ENCODE measurements around the gene LENG1.

LENG1 gene

GRCh38 chr19:54115109-54116063, 44.1 kb downstream of the LENG1 start, which contains the start of the genes PRPF31 and TFPT:
Gene PRPF31, plus strand, starts transcription at chr19:54115754. Its CDS starts 2,525 bp downstream, at chr19:54118279.
Gene TFPT, minus strand, starts transcription at chr19:54115657. Its CDS starts 388 bp downstream, at chr19:54115269.
- Histone ChIP-seq H2AFZ (peak within 1 kb of the TSS; percentile 76), H3K79me2 (peaks cover 10% of the 10 kb centered on the region), H3K36me3 (ENCODE audit: control insufficient read depth, insufficient read depth, low read length) (no peaks in the 10 kb centered on the region), H3K4me3 (ENCODE audit: low read depth, low read length) (peak within 1 kb of the TSS; percentile 95), H3K4me2 (ENCODE audit: low read length) (peak within 1 kb of the TSS; percentile 86), H3K27ac (peak within 1 kb of the TSS; percentile 86), H3K27me3 (ENCODE audit: control insufficient read depth, insufficient read depth, low read length) (no peaks in the 10 kb centered on the region), H3K9ac (peak within 1 kb of the TSS; percentile 49), H3K4me1 (peaks cover 6% of the 10 kb centered on the region), H3K9me3 (ENCODE audit: control insufficient read depth, low read length) (no peaks in the 10 kb centered on the region)
- TF ChIP-seq CTCF (IDR thresholded peaks at IDR 0.05) = no peak

GRCh38 chr19:54114340-54115108, 45.0 kb downstream of the LENG1 start:
- H3K36me3 ChIP-seq (ENCODE audit: control insufficient read depth, insufficient read depth, low read length) = no peaks in the 10 kb centered on the region
- H3K27ac ChIP-seq = no peak overlapping the region
- no peak for TF ChIP-seq CTCF (IDR thresholded peaks at IDR 0.05)
- H3K4me1 ChIP-seq = peaks cover 6% of the 10 kb centered on the region
- H3K27me3 ChIP-seq (ENCODE audit: control insufficient read depth, insufficient read depth, low read length) = no peaks in the 10 kb centered on the region
- peak overlapping the region; percentile 76 for H2AFZ ChIP-seq
- H3K79me2 ChIP-seq = peaks cover 10% of the 10 kb centered on the region
- no peaks in the 10 kb centered on the region for H3K9me3 ChIP-seq (ENCODE audit: control insufficient read depth, low read length)
- H3K4me3 ChIP-seq (ENCODE audit: low read depth, low read length) = peak overlapping the region; percentile 95
- no peak overlapping the region for H3K9ac ChIP-seq
- peak overlapping the region; percentile 86 for H3K4me2 ChIP-seq (ENCODE audit: low read length)

- Histone ChIP-seq H3K4me1 (no peaks in the 10 kb centered on the region), H3K4me3 (ENCODE audit: low read depth, low read length) (no peak overlapping the region), H3K9me3 (ENCODE audit: control insufficient read depth, low read length) (no peaks in the 10 kb centered on the region), H3K36me3 (ENCODE audit: control insufficient read depth, insufficient read depth, low read length) (no peaks in the 10 kb centered on the region), H3K79me2 (peaks cover 5% of the 10 kb centered on the region), H3K9ac (no peak overlapping the region), H2AFZ (no peak overlapping the region), H3K4me2 (ENCODE audit: low read length) (no peak overlapping the region), H3K27ac (no peak overlapping the region), H3K27me3 (ENCODE audit: control insufficient read depth, insufficient read depth, low read length) (no peaks in the 10 kb centered on the region)
- no peak for TF ChIP-seq CTCF (IDR thresholded peaks at IDR 0.05)
Observed at GRCh38 chr19:54109651-54110050, 49.9 kb downstream of the LENG1 start.

GRCh38 chr19:54108496-54108895, 51.0 kb downstream of the LENG1 start:
- Histone ChIP-seq H3K9ac (no peak overlapping the region), H3K27ac (no peak overlapping the region), H3K27me3 (ENCODE audit: control insufficient read depth, insufficient read depth, low read length) (no peaks in the 10 kb centered on the region), H3K9me3 (ENCODE audit: control insufficient read depth, low read length) (no peaks in the 10 kb centered on the region), H3K36me3 (ENCODE audit: control insufficient read depth, insufficient read depth, low read length) (no peaks in the 10 kb centered on the region), H3K4me3 (ENCODE audit: low read depth, low read length) (no peak overlapping the region), H3K4me1 (no peaks in the 10 kb centered on the region), H3K4me2 (ENCODE audit: low read length) (no peak overlapping the region), H3K79me2 (peaks cover 8% of the 10 kb centered on the region), H2AFZ (no peak overlapping the region)
- no peak for TF ChIP-seq CTCF (IDR thresholded peaks at IDR 0.05)
